ENCODE measurements around the gene NOL4L.

- TF ChIP-seq CTCF (IDR thresholded peaks at IDR 0.05) (no peak), EP300 (IDR thresholded peaks at IDR 0.05) (no peak), POLR2A (IDR thresholded peaks at IDR 0.05) (no peak)
Observed at GRCh38 chr20:32452776-32453466, 132.2 kb downstream of the NOL4L start.

Measured in suprapubic skin (tissue), 3 donors.